ENCODE measurements around the gene PIGV.
"Not testable (repeated sequence)": the region's sequence is repeated elsewhere in the genome, so short reads cannot be mapped to it uniquely, and the experiment has no call there.

The PIGV gene

DNA sequence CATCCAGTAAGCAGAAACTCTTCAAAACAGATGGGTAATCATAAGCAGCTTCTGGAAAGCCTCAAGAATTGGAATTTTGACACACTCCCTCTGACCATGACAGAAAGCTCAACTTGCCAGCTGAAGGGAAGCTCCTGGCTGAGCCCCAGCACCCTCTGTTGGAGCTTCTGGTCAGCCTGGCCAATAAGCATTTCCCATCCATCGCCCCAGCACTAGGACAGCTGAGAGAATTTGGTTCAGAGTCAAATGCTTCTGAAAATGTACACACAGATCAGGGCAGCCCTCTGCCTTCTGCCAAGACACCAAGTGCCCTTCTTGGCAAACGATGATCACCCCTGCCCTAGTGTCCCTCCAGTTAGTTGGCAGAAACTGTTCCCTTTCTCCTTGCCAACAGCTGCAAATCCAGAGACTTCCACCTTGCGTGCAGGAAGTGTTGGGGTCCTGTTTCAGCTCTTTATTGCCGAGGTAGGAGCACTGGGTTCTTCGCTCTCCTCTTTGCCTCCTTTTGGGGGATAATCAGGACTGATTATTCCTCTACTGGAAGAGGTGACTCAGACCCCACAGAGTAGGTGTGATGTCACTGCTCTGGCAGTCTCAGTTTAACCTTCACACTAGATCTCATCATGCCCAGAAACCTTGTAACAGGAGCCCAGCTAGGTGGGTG lies 11.9 kb downstream of the PIGV start:
- no peak for DNase-seq

- DNase-seq: not testable (repeated sequence)
Measured at GRCh38 chr1:26803932-26804331, 16.2 kb downstream of the PIGV start.

DNA sequence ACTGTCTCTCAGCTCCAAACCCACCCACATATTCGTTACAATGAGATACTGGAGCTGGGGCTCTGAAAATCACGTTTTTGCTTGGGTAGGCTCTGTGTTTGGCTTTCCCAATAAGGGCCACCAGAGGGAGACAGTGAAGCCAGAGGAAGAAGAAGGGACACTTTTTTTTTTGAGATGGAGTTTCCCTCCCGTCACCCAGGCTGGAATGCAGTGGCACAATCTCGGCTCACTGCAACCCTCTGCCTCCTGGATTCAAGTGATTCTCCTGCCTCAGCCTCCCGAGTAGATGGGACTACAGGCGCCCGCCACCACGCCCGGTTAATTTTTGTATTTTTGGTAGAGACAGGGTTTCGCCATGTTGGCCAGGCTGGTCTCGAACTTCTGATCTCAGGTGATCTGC lies 22.4 kb downstream of the PIGV start:
- DNase-seq: peak; percentile 27

DNA sequence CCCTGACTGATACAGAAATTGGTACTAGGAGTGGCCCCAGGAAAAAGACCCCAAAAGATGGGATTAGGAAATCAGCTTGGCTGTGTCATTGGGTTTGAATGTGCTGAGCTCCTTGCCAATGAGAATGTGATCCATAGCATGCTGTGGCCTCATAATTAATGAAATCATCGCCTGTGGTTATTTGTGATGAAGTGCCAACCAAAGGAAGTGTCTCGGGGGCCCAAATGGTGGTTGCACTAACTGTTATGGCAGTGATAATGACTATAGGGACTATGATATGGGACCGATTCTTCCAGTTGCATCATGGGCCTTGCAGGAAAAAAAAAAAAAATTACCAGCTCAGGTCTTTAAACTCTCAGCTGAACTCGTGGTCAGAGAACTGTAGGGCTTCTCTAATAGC lies 23.3 kb downstream of the PIGV start:
- no peak for DNase-seq

DNA sequence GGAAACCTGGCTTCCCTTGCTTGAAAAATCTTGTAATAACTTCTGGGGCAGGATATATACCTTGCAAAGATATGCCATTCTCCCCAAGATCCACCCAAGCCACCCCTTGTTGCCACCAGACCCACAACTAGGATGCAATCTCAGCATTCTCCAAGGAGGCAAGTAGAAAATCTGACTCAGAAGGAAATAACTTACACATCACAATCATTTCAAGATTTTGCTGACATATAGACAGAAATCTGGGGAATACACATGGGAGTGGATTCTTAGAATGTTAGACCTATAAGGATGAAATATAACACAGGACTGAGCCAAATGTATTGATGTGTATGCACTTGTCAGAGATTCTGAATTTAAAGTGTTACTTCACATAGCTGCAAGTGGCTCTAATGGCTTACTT lies 24.0 kb downstream of the PIGV start:
- DNase-seq: no peak

DNA sequence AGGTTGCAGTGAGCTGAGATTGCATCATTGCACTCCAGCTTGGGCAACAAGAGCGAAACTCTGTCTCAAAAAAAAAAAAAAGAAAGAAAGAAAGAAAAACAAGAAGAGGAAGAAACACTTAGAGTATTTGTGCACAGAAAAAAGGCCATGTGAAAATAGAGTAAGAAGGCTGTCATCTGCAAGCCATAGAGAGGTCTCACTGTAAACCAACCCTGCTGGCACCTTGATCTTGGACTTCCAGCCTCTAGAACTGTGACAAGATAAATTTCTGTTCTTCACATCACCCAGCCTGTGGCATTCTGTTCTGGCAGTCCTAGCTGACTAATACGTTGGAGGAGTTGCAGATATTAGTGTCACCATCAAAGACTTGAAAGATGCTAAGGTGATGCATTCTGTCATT lies 26.6 kb downstream of the PIGV start:
- no peak for DNase-seq

DNA sequence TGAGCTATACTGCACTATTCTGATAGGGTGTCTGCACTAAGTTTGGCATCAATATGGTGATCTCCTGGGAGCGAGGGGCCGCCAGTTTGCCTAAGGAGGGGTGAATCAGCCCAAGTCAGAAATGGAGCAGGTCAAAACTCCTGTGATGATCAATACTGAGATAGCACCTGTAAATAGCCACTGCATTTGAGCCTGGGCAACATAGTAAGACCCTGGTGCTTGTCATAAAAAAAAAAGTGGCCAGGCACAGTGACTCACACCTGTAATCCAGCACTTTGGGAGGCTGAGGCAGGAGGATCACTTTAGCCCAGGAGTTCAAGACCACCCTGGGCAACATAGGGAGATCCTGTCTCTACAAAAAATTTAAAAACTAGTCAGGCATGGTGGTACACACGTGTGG lies 27.1 kb downstream of the PIGV start:
- DNase-seq: no peak

GRCh38 chr1:26820784-26821269 lies 33.1 kb downstream of the PIGV start:
- no peak for DNase-seq

GRCh38 chr1:26822737-26823395 lies 35.1 kb downstream of the PIGV start:
- DNase-seq: no peak

DNA sequence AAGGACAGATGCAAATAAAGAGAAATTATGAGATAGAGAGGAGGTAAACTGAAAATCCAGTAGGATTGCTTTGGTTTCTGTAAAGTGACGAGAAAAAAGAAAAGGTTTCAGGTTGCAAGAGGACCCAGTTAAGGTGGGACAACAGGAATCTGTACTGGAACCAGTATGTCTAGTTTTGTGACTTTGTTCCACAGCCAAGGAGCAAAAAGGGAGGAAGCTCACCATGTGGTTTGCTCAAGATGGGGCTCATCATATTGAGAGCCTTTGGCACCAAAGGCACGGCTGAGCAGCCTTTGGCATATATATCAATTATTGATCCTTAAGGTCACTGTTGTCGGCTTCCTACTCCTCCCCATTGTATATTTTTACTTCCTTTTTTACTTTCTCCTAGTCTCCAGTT lies 37.0 kb downstream of the PIGV start:
- no peak for DNase-seq

DNA sequence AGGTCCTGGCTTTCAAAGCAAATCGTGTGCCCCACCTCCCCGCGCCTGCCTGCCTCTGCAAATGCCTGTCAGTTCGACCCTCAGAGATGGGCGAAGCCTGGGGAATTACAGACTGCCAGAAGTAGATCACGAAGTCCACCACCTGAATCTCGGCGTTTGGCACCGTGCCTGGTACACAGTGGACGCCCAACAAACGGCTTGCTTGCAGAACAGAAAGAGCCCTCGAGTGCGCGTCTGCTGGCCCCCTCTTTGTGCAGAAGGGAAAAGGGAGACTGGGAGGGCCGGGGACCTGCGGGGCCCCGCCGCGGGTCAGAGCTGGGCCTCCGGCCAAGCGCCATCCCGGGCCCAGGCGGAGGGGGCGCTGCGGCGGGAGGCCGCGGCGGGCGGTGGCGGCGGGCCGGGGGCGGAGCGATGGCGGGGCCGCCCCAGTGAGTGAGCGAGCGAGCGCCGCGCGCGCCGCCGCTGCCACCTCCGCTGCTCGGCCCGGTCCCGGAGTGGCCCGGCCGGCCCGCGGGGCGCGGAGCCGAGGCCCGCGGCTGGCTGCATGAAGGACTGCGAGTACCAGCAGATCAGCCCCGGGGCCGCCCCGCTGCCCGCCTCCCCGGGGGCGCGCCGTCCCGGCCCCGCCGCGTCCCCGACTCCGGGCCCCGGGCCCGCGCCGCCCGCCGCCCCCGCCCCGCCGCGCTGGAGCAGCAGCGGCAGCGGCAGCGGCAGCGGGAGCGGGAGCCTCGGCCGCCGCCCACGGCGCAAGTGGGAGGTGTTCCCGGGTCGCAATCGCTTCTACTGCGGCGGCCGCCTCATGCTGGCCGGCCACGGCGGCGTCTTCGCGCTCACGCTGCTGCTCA lies 38.7 kb downstream of the PIGV start, which contains the start of gene ZDHHC18:
Gene ZDHHC18 (plus strand): TSS at position 428 of the 845 bp plus-strand sequence. CDS start 117 bp downstream, at position 545.
- DNase-seq: no peak

- no peak for DNase-seq
Measured at GRCh38 chr1:26827106-26827604, 39.4 kb downstream of the PIGV start.

- DNase-seq: no peak
Measured at GRCh38 chr1:26827663-26828062, 39.9 kb downstream of the PIGV start.

- no peak for DNase-seq
Measured at GRCh38 chr1:26828411-26828991, 40.8 kb downstream of the PIGV start.

GRCh38 chr1:26829184-26829911 lies 41.6 kb downstream of the PIGV start:
- no peak for DNase-seq

DNA sequence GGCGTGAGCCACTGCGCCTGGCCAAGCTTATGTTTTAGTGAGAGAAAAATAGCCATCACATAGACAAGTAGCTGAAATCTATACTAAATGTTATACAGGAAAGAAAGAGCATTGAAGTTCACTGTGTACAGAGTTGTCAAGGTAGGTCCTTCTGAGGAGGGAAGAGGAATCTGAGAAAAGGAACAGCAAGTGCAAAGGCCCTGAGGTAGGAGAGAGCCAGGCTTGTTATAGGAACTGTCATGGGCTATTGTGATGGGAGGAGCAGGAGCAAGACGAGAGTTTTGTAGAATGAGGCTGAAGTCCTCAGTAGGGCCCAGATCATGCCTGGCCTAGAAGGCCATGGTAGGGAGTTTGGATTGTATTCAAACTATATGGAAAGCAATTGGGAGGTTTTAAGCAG lies 43.3 kb downstream of the PIGV start:
- DNase-seq: no peak

DNA sequence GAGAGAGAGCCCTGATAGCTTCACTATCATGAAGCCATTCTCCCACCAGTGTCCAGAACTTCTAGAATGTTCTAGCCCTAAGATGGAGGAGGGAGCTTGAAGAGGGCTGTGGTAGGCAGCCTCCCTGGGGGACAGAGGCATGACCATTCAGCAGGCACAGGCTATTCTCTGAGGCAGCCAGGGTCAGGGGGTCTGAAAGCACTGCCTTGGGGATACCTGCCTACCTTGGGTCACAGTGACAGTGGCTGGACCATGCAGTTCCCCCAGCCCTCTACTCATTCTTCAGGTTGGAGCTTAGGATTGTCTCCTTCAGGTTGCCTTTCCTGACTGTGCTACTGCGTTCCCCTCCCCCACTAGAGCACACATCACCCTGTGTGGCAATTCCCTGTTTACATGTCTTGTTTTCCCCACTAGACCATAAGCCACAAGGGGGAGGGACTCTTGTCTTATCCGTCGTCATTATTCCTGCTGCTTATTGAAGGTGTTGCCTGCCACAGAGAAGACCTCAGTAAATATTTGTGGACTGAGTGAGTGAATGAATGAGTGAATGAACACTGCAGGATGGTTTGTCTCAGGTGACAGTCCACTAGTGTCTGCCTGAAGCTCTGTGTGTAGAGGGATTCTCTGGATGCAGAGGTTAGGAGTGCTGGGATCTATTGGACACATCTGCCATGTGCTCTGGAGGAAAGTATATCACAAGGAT lies 43.9 kb downstream of the PIGV start:
- DNase-seq: no peak

DNA sequence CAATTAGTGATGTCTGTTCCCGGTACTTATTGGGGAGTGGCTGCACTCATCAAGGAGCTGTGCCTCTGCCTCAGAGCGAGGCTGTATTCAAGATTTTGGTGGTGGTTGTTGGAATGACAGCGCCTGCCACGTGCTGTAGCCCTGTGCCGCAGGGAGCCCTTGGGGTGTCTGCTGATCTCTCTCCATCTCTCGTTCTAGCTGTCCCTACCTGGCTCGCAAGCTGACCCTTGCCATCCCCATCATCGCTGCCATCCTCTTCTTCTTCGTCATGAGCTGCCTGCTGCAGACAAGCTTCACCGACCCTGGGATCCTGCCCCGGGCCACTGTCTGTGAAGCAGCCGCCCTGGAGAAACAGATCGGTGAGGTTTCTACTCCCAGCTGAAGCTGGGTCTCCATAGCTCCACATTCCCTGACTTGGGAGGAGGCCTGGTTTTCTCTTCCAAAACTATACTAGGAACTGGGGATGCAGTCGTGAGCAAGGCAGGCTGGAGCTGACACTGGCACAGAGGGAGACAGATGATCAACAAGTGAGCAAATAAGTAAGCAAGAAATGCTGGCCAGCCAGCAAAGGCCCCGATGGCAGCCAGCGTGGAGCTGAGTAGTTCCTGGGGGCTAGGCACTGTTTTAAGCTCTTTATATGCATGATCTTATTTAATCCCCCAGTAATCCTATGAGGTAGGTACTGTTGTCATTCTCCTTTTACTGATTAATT lies 44.7 kb downstream of the PIGV start:
- no peak for DNase-seq

- no peak for DNase-seq
Measured at GRCh38 chr1:26833432-26834405, 46.0 kb downstream of the PIGV start.

DNA sequence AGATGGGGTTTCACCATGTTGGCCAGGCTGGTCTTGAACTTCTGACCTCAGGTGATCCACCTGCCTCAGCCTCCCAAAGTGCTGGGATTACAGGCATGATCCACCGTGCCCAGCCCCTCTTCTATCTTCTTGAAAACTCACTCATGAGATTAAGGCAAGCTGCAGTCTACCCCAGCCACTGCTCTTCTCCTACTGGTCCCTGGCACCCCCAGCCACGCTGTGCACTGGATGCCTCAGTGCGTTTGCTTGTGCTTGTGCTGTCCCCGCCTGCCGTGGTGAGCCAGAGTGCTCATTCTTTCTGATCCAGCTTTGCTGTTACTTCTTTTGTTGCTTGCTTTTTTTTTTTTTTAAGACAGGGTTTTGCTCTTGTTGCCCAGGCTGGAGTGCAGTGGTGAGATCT lies 49.9 kb downstream of the PIGV start:
- not testable (repeated sequence) for DNase-seq
